Measurements from ENCODE around the gene CKLF.
"Not testable (repeated sequence)": the region's sequence is repeated elsewhere in the genome, so short reads cannot be mapped to it uniquely, and the experiment has no call there.

Gene CKLF

DNA sequence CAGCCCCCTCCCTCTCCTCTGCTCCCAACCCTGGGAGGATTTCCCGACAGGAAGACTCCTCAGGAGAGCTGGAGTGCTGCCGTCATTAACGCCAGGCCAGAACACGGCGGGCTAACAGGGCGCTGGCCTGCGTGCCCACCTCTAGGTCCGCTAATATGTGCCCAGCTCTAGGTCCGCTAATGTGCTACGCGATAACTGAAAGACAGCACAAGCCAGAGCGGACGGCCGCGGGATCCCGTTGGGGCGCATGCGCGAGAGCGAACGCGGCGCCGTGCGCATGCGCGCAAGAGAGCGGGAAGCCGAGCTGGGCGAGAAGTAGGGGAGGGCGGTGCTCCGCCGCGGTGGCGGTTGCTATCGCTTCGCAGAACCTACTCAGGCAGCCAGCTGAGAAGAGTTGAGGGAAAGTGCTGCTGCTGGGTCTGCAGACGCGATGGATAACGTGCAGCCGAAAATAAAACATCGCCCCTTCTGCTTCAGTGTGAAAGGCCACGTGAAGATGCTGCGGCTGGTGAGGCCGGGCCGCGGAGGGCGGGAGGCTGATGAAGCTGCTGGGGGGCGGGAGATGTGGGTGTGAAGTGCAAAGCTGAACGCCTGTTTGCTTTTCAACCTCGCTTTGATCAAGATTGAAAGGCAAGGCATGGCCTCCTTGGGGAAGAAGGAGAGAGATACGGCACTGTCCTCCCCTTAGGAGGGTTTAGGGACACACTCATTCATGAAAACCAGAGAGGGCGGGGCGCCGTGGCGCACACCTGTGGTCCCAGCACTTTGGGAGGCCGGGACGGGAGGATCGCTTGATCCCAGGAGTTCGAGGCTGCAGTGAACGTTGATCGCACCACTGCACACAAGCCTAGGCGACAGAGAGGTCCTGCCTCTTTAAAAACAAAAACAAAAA, at the start of gene CKLF:
TSS of gene CKLF (plus strand) at position 291 of the 892 bp plus-strand sequence. CDS start at position 431, 140 bp downstream.
- DNase-seq (ENCODE audit: low read depth in 2 of 2), result peak; percentile 84 to 87

GRCh38 chr16:66503030-66503429, 49.3 kb upstream of the CKLF start:
- DNase-seq (ENCODE audit: low read depth in 2 of 2), result no peak

DNA sequence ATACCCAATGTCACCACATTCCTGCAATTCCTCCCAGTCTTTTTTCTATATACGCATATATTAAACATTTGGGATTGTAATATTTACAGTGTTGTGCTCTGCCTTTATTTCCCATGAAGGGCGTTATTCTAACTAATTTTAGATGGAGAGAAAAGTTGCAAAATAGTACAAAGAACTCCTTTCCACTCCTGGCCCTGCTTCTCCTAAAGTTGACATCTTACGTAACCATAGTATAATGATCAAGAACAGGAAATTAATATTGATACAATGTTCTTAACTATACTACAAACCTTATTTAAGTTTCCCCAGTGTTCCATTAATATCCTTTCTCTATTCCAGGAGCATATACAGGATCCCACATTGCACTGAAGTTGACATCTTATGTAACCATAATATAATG, 48.8 kb upstream of the CKLF start:
- DNase-seq (ENCODE audit: low read depth in 2 of 2), result no peak

DNA sequence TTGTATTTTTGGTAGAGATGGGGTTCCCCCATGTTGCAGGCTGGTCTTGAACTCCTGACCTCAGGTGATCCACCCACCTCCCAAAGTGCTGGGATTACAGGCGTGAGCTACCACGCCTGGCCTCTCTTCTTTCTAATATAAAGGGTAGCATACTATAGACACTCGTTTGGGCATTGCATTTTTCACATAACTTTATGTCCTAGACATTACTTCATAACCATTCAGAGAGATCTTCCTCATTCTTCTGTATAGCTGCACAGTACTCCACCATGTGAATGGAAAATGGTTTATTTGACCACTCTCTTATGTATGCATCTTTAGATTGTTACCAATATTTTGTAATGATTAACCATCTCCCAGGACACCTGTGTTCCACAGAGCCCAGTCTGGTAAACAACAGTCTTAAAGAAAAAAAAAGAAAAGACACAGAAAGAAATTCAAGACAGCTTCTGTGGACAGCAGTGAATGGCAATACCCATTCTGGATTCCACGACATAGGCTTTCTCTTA, 44.6 kb upstream of the CKLF start:
- DNase-seq (ENCODE audit: low read depth in 2 of 2), result no peak

DNA sequence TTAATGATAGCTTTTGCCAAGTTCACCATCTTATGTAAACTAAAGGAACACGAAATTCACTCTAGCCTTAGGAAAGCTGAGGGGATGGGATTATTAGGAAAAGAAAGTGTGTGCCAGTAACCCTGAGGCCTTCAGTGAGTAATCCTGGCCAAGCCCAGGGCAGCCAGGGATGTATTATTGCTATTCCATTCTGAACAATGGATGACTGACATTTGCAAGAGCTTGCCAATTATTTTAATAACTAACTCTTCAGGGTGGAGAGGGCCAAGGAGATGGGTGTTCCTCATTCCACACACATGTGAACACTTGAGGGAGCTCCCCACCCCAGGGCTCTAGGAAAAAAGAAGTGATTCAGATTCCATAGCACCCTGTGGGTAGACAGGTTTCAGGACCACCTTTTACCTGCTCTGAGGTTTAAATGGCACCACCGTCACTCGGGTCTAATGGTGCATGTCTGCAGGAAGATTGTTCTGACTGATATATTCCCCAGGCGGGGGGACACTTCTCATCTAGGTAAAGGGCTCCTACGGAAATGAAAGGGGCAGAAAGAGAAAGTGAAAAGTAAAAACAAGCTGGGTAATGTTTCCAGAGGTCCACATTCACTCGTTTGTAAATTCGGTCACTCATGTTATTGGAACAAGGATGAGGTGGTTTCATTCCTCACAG, 44.0 kb upstream of the CKLF start:
- no peak for DNase-seq (ENCODE audit: low read depth in 2 of 2)

GRCh38 chr16:66508914-66509496, 43.4 kb upstream of the CKLF start:
- no peak for DNase-seq (ENCODE audit: low read depth in 2 of 2)

DNA sequence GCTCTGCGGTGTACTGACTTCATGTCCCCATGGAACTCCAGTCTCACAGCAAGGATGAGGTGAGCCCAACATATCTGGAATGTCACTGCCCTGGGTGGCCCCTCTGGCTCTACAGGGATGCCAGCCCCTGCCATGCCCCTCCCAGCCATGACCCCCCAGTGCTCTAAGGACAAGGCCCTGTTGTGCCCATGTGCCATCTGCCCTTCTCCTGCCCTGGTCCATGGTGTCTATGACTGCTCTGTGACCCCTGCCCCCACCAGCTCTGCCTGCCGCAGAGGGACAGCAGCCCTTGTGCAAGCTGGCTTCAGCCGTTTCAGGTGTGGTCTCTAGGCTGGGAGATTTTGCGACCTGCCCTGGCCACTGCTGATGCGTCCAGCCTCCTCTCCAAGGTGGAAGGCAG, 42.8 kb upstream of the CKLF start:
- DNase-seq (ENCODE audit: low read depth in 2 of 2), result no peak

DNA sequence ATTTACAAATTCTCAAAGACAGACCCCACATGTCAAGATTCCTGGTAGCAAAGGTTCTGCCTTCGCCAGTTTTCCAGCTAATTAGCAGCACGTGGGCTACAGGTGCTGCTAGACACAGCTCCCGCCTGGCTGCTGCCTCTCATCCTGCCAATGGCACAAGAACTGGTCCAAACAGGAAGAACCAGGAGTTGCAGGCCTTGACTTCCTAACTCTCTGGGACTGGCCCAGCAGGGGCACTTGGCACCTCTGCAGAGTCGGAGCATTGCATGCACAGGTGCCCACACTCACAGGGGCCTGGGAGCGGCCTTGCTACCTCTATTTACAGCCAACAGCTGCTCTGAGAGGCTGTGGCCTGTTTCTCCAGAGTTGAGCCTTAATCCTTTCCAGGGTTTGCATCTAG, 42.1 kb upstream of the CKLF start:
- DNase-seq (ENCODE audit: low read depth in 2 of 2), result no peak

GRCh38 chr16:66510711-66511601, 41.4 kb upstream of the CKLF start:
- DNase-seq (ENCODE audit: low read depth in 2 of 2), result no peak

GRCh38 chr16:66511602-66512271, 40.6 kb upstream of the CKLF start:
- DNase-seq (ENCODE audit: low read depth in 2 of 2), result no peak

GRCh38 chr16:66512272-66513110, 39.9 kb upstream of the CKLF start:
- DNase-seq (ENCODE audit: low read depth in 2 of 2), result no peak

DNA sequence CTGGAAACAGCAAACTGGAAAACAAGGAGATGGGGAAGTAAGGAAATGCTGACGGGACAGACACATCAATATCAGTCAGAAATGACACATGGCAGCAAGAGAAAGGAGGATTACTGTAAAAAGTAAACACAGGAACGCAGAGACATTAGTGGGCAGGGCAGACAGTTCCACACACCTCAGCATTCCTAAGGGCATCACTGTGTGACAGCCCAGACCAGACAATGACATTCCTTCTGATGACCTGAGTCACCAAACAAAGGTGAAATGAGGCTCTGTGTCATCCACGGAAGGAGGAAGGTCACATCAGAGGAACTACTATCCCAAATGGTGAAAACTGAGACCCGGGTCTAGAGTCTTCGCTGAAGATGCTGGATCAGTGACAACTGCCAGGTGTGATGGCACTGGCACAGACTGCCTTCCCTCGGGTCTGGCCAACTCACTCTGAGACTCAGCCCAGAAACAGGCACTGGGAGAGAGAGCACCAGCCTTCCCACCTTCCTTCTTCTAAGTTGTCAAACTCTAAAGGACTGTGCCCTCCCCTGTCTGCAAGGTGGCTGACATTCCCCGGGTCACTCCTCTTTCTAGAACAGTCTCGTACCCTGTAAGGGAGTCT, 39.2 kb upstream of the CKLF start:
- no peak for DNase-seq (ENCODE audit: low read depth in 2 of 2)

DNA sequence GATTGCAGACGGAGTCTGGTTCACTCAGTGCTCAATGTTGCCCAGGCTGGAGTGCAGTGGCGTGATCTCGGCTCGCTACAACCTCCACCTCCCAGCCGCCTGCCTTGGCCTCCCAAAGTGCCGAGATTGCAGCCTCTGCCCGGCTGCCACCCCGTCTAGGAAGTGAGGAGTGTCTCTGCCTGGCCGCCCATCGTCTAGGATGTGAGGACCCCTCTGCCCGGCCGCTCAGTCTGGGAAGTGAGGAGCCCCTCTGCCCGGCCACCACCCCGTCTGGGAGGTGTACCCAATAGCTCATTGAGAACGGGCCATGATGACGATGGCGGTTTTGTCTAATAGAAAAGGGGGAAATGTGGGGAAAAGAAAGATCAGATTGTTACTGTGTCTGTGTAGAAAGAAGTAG, 38.0 kb upstream of the CKLF start:
- DNase-seq (ENCODE audit: low read depth in 2 of 2), result not testable (repeated sequence)

DNA sequence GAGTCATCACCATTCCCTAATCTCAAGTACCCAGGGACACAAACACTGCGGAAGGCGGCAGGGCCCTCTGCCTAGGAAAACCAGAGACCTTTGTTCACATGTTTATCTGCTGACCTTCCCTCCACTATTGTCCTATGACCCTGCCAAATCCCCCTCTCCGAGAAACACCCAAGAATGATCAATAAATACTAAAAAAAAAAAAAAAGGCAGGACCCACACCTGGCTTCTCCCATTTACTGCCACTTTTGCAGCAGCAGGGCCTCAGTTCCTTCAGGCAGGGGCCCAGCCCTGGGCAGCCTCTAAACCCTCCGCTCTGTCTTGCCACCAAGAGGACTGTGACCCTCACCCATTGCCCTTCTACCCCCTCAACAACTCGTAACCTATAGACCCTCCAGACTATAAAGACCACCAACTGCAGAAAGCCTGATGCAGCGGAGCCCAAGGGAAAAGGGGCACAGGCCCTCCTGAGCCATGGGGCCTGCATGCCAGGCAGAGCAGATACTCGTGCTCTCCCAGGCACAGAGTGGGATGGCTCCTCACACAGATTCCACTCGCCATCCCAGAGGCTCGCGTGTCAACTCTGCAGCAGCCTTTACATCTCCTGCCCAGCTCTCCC, 37.3 kb upstream of the CKLF start:
- DNase-seq (ENCODE audit: low read depth in 2 of 2), result not testable (repeated sequence)

DNA sequence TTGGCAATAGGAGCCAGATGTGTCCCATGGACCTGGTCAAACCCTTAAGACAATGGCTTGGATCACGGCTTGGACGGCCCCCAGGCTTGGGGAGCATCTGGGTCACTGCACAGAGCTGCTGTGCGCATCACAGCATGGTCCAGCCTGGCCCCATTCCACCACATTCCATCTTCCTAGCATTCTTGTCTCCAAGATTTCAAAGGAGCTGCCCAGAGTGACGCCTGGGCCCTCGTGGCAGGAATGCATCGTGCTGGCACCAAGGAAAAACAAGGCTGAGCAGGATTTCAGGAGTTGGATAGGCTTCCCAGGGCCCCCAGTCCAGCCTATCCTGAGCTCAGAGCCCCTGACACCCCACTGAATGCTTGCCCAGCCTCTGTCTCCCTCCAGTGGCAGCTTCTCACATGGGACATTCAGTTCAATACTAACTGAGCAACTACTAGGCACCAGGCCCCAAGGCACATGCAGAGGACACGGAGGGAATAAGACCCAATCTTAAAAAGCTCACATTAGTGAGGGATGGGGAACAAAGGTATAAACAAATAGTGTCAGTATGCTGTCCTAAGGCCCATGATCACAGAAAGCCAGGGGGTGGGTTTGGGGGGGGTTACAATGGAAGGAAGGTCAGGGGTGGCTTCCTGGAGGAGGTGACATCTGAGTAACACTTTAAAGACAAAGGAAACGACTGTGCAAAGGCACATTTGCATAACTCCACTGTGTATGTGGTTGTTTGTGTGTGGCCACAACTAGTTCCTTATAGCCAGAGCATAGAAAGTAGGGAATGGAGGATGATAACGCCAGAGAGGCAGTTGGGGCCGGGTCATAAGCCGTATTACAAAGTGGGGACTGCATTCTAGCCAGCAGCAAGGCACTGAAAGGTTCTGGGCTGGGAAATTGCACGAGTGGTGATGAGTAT, 36.5 kb upstream of the CKLF start:
- no peak for DNase-seq (ENCODE audit: low read depth in 2 of 2)

DNA sequence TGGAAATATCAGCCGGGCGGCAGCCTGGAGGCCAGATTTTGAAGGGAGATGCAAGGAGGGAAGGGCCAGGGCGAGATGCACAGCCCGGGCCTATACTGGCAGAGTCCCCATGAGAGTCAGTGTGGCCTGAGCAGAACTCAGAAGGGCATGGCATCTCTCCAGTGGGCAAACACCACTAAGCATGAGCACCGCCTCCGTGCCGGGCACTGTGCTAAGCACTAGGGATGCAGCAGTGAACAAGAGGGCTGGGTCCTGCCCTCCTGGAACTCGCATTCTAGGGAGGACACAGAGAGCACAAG, 35.9 kb upstream of the CKLF start:
- no peak for DNase-seq (ENCODE audit: low read depth in 2 of 2)

- peak; percentile 71 to 78 for DNase-seq (ENCODE audit: low read depth in 2 of 2)
These were observed 35.4 kb upstream of the CKLF start for GRCh38 chr16:66516808-66517585.
